GM12874 (cell line): ENCODE measurements around the gene RTL9.

Experiments used
- TF ChIP-seq, protein P1 (sequence below): IDR thresholded peaks from 2 replicates; pipeline ENCODE4 v1.5.1; 2011; ENCODE audit warnings: low read depth, mild to moderate bottlenecking, control low read depth, low read length, moderate library complexity; ENCODE audit not compliant: insufficient read depth

The RTL9 gene

GRCh38 chrX:110402091-110402849 is 43.6 kb downstream of the RTL9 start:
- TF ChIP-seq, protein P1, sequence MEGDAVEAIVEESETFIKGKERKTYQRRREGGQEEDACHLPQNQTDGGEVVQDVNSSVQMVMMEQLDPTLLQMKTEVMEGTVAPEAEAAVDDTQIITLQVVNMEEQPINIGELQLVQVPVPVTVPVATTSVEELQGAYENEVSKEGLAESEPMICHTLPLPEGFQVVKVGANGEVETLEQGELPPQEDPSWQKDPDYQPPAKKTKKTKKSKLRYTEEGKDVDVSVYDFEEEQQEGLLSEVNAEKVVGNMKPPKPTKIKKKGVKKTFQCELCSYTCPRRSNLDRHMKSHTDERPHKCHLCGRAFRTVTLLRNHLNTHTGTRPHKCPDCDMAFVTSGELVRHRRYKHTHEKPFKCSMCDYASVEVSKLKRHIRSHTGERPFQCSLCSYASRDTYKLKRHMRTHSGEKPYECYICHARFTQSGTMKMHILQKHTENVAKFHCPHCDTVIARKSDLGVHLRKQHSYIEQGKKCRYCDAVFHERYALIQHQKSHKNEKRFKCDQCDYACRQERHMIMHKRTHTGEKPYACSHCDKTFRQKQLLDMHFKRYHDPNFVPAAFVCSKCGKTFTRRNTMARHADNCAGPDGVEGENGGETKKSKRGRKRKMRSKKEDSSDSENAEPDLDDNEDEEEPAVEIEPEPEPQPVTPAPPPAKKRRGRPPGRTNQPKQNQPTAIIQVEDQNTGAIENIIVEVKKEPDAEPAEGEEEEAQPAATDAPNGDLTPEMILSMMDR = no peak

- TF ChIP-seq, protein P1 = no peak
These were observed 44.2 kb downstream of the RTL9 start for GRCh38 chrX:110402850-110403221.

DNA sequence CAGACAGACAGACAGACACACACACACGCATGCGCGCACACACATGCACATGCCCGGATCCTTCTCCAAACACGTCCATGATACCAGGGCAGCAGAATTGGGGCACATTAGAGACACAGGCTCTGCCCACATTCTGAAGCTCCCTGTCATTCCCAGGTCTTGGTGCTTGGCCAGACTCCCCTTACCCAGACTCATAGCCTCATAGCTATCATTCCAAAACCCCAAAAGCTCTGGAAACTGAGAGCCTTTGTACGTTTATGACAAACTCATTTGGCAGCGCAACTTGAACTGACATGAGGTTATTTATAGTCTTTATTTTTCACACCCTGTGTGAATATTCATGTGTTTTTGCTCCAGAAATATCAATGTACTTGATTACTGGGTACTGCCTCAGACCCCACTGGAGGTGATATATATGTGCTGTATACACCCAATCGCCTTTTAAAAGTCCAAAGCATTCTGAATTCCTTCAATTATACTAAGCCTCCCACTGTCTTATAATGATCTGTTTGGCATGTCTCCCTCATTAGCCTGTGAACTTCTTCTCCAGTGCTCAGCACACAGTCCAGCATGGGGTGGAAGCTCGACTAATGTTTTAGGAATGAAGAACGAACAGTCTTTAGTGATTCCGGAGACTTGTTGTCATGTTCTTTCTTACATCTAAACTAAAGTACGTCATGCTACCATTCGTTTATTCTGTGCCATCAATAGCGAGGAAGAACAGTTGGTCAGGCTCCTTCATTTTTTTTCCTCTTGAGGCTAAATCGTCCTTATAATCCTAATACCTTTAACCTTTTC is 45.0 kb downstream of the RTL9 start:
- TF ChIP-seq, protein P1 = no peak

GRCh38 chrX:110404376-110404775 is 45.7 kb downstream of the RTL9 start:
- TF ChIP-seq, protein P1 = no peak

GRCh38 chrX:110406822-110407221 is 48.2 kb downstream of the RTL9 start:
- TF ChIP-seq, protein P1 = no peak

DNA sequence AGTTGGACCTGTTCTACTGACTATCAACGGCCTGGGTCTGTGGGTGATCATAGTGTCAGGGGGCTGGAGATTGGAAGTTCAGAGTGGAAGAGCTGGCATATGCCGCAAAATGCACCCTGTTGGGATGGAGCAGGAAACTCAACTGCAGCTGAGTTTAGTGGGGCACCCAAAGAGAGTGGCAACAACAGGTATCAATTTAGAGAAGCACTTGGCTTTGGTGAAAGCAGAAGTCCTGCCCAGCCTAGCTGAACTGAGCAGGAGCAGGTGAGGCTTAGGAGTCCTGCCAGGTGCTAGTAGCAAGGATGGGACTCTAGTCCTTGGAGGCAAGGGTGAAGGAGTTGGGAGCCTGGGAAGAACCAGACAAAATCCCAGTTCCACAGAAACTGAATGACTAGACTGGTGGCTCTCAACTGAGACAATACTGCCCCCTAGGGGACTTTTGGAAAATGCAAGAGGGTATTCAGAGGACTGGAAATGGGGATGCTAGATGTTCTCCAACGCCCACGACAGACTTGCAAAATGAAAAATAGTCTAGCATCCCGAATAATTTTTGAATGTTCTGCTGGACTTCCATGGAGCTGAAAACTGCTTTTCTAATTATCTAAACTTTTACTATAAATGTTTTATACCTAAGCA is 49.4 kb downstream of the RTL9 start:
- TF ChIP-seq, protein P1 = peak; percentile 43
